SU-DHL-6 (cell line): Measurements from ENCODE around the gene D2HGDH.

Source experiments
- CTCF ChIP-seq: fragments of 200-600 bp; sonication (generic); IDR thresholded peaks from one replicate; pipeline ENCODE4 v1.5.1; 2017; ENCODE audit warnings: antibody characterized with exemption, mild to moderate bottlenecking, low read length, moderate library complexity; ENCODE audit not compliant: insufficient read depth, poor library complexity, severe bottlenecking
- EZH2phosphoT487 ChIP-seq: fragments of 200-600 bp; sonication (generic), shearing (Covaris generic); conservative IDR thresholded peaks from 2 replicates; pipeline ENCODE4 v1.6.1; 2018; ENCODE audit warnings: mild to moderate bottlenecking, antibody characterized with exemption, low read length, moderate library complexity, mixed read lengths

GRCh38 chr2:241703032-241703604 is 31.3 kb upstream of the D2HGDH start:
- no peak for TF ChIP-seq CTCF
- no peak for TF ChIP-seq EZH2phosphoT487
